PC-3 (cell line): ENCODE data around the gene ACBD6. TPM values are rescaled to one million over a fixed set of nuclear protein-coding genes. Genes with fewer than 3 reads are reported as not detected.
A peak's percentile ranks its signal among the peaks of the same experiment; 100 is the strongest.

ENCODE experiments used
- ATAC-seq: fragments of 200-7000 bp; cut with Tn5 transposase; 2 replicates; pipeline ENCODE4 v1.9.1; 2020; ENCODE audit warnings: mild to moderate bottlenecking, moderate library complexity
- BruUV-seq: library from RNA; stranded (reverse); fragments of 400-500 nt; replicated peaks from 2 replicates; lab custom pipeline; 2021; lab: Mats Ljungman, UMichigan
- CTCF ChIA-PET: fragments of 300-600 bp; sonication (Branson Sonifier 250); formaldehyde crosslinking; loops from one replicate; lab custom pipeline; 2022; ENCODE audit warnings: antibody characterized with exemption; lab: Charles Lee
- POLR2A ChIA-PET: fragments of 300-600 bp; sonication (Branson Sonifier 250); formaldehyde crosslinking; loops from one replicate; lab custom pipeline; 2022; ENCODE audit warnings: antibody characterized with exemption; ENCODE audit not compliant: unreplicated experiment; lab: Charles Lee
- DNase-seq: peaks from one replicate; pipeline ENCODE4 v3.0.0-alpha.2; 2015
- H2AFZ ChIP-seq: fragments of 300-600 bp; sonication (generic); 2 replicates; pipeline ENCODE4 v1.6.0; 2016; ENCODE audit warnings: antibody characterized with exemption, low read length
- H3F3A ChIP-seq: fragments of 300-600 bp; sonication (generic); one replicate; pipeline ENCODE4 v1.6.0; 2017; ENCODE audit warnings: antibody characterized with exemption, low read length, control low read depth, mild to moderate bottlenecking; ENCODE audit not compliant: unreplicated experiment
- H3K27ac ChIP-seq: fragments of 300-600 bp; sonication (generic); 2 replicates; pipeline ENCODE4 v1.5.1; 2016; ENCODE audit warnings: mild to moderate bottlenecking, low read length
- H3K27me3 ChIP-seq: fragments of 300-600 bp; sonication (generic); 2 replicates; pipeline ENCODE4 v1.6.1; 2016; ENCODE audit warnings: low read length, mixed read lengths
- H3K36me3 ChIP-seq: fragments of 300-600 bp; sonication (generic); 2 replicates; pipeline ENCODE4 v1.6.1; 2016; ENCODE audit warnings: low read depth, mixed run types, low read length, mixed read lengths
- H3K4me1 ChIP-seq: fragments of 300-600 bp; sonication (generic); 2 replicates; pipeline ENCODE4 v1.5.1; 2016; ENCODE audit warnings: low read length; ENCODE audit not compliant: insufficient read depth
- H3K4me2 ChIP-seq: fragments of 300-600 bp; sonication (generic); 2 replicates; pipeline ENCODE4 v1.6.0; 2016; ENCODE audit warnings: low read length
- H3K4me3 ChIP-seq: fragments of 300-600 bp; sonication (generic); 2 replicates; pipeline ENCODE4 v1.5.1; 2016; ENCODE audit warnings: mild to moderate bottlenecking, low read length, mixed read lengths
- H3K79me2 ChIP-seq: fragments of 300-600 bp; sonication (generic); 2 replicates; pipeline ENCODE4 v1.6.1; 2017; ENCODE audit warnings: low read length, mixed read lengths
- H3K9ac ChIP-seq: fragments of 300-600 bp; sonication (generic); 2 replicates; pipeline ENCODE4 v1.6.0; 2016; ENCODE audit warnings: mild to moderate bottlenecking, low read length
- H3K9me2 ChIP-seq: fragments of 300-600 bp; sonication (generic); replicated peaks from 2 replicates; pipeline ENCODE4 v1.6.1; 2016; ENCODE audit warnings: mixed run types, low read length, mixed read lengths
- H3K9me3 ChIP-seq: fragments of 300-600 bp; sonication (generic); 2 replicates; pipeline ENCODE4 v1.6.1; 2016; ENCODE audit warnings: low read length, mixed read lengths
- H4K20me1 ChIP-seq: fragments of 300-600 bp; sonication (generic); 2 replicates; pipeline ENCODE4 v1.6.1; 2016; ENCODE audit warnings: low read length, mixed read lengths
- CTCF ChIP-seq: fragments of 300-600 bp; sonication (generic); conservative IDR thresholded peaks from 2 replicates; pipeline ENCODE4 v1.5.1; 2017; ENCODE audit warnings: antibody characterized with exemption, low read depth, mild to moderate bottlenecking, low read length
- EZH2 ChIP-seq: fragments of 300-600 bp; sonication (generic); IDR thresholded peaks from one replicate; pipeline ENCODE4 v1.6.1; 2017; ENCODE audit warnings: antibody characterized with exemption, mild to moderate bottlenecking, low read length; ENCODE audit not compliant: unreplicated experiment
- EZH2phosphoT487 ChIP-seq: fragments of 300-600 bp; sonication (generic); IDR thresholded peaks from 2 replicates; pipeline ENCODE4 v1.6.1; 2018; ENCODE audit warnings: mild to moderate bottlenecking, antibody characterized with exemption, low read length, borderline replicate concordance
- intact Hi-C: fragments of 100-400 bp; cut with micrococcal nuclease; formaldehyde crosslinking; loops from 2 replicates; pipeline ENCODE4 v1.9.0; 2023
- total RNA-seq: library from RNA; depleted of rRNA; stranded (reverse); fragments of >200 nt; gene quantifications from 2 replicates; pipeline ENCODE4 v1.2.3, GENCODE V29; 2014

The ACBD6 gene
- total RNA-seq, 1 experiment from 2014 or later: 43.3 TPM

- peak; percentile 69 for ATAC-seq
- Histone ChIP-seq H3K27ac (peak overlapping the region; percentile 98), H3K4me3 (peak overlapping the region; percentile 48), H3K79me2 (no peaks in the 10 kb centered on the region), H3F3A (peaks cover 4% of the 10 kb centered on the region), H3K36me3 (no peaks in the 10 kb centered on the region), H3K9ac (peak overlapping the region; percentile 75), H3K9me2 (no peaks in the 10 kb centered on the region), H3K4me1 (peaks cover 13% of the 10 kb centered on the region), H3K4me2 (peak overlapping the region; percentile 82), H3K9me3 (no peaks in the 10 kb centered on the region), H3K27me3 (no peaks in the 10 kb centered on the region), H4K20me1 (no peaks in the 10 kb centered on the region), H2AFZ (no peak overlapping the region)
- TF ChIP-seq EZH2phosphoT487 (no peak), EZH2 (no peak)
- ChIA-PET POLR2A (no interaction called here), CTCF (no interaction called here)
- DNase-seq: peak; percentile 69
- intact Hi-C loops: no loop called here
- no TSS peak for BruUV-seq
These were observed 255.8 kb downstream of the ACBD6 start for GRCh38 chr1:180246579-180246978.

GRCh38 chr1:180244840-180245239 lies 257.5 kb downstream of the ACBD6 start:
- DNase-seq: no peak
- Histone ChIP-seq H3K4me3 (no peak overlapping the region), H2AFZ (no peak overlapping the region), H3K36me3 (no peaks in the 10 kb centered on the region), H3K4me1 (peaks cover 13% of the 10 kb centered on the region), H3K27ac (no peak overlapping the region), H3K9ac (no peak overlapping the region), H3F3A (peaks cover 4% of the 10 kb centered on the region), H3K9me3 (no peaks in the 10 kb centered on the region), H3K27me3 (peaks cover 15% of the 10 kb centered on the region), H3K9me2 (no peaks in the 10 kb centered on the region), H3K79me2 (no peaks in the 10 kb centered on the region), H4K20me1 (no peaks in the 10 kb centered on the region), H3K4me2 (no peak overlapping the region)
- ATAC-seq: no peak
- intact Hi-C loops: no loop called here
- no TSS peak for BruUV-seq
- ChIA-PET POLR2A (no interaction called here), CTCF (no interaction called here)
- no peak for TF ChIP-seq EZH2
- TF ChIP-seq EZH2phosphoT487: no peak
- no peak for TF ChIP-seq CTCF

- peak; percentile 13 for DNase-seq
These were observed 258.7 kb downstream of the ACBD6 start for GRCh38 chr1:180243517-180244221.

More at GRCh38 chr1:180243517-180244221, 258.7 kb downstream of the ACBD6 start:
- Histone ChIP-seq H3K27ac (no peak overlapping the region), H3K4me3 (no peak overlapping the region), H3K9me2 (no peaks in the 10 kb centered on the region), H3K79me2 (no peaks in the 10 kb centered on the region), H3K27me3 (peaks cover 27% of the 10 kb centered on the region), H3K9ac (no peak overlapping the region), H3K36me3 (no peaks in the 10 kb centered on the region), H4K20me1 (no peaks in the 10 kb centered on the region), H3K9me3 (no peaks in the 10 kb centered on the region), H3F3A (peaks cover 4% of the 10 kb centered on the region), H2AFZ (no peak overlapping the region), H3K4me1 (peaks cover 13% of the 10 kb centered on the region), H3K4me2 (no peak overlapping the region)
- 0 out of 2 replicates have a peak, but pooled peaks have one; percentile 18 for TF ChIP-seq CTCF
- TF ChIP-seq EZH2phosphoT487: no peak
- TF ChIP-seq EZH2: no peak
- CTCF ChIA-PET: interaction anchor here (0.6 kb wide), 1 partner anchor 24 kb away, joined by 3 read pairs; no protein-coding TSS in a partner anchor
- intact Hi-C loops: no loop called here
- no TSS peak for BruUV-seq
- POLR2A ChIA-PET: interaction anchor here (0.5 kb wide), 1 partner anchor 349 kb away, joined by 3 read pairs; no protein-coding TSS in a partner anchor
- ATAC-seq: no peak
